Tibial nerve (tissue), 4 donors: ENCODE data around the gene ZNHIT1. TPM values are rescaled to one million over a fixed set of nuclear protein-coding genes. Genes with fewer than 3 reads are reported as not detected.

Experiments
- DNase-seq, 2 donors: peaks; one replicate each; pipeline ENCODE4 v3.0.0-alpha.2; 2019; ENCODE audit warnings: low spot score in 2 of 2
- H3K27ac ChIP-seq, 4 donors: fragments of 200-600 bp; sonication (generic) in 3 of 4; one replicate each; pipeline ENCODE4 v1.5.1; 2017 to 2019; ENCODE audit warnings: mild to moderate bottlenecking in 1 of 4
- H3K27me3 ChIP-seq, 2 donors: fragments of 200-600 bp; sonication (generic) in 1 of 2; one replicate each; pipeline versions ENCODE4 v1.5.1 to v1.6.0; 2017 to 2019
- H3K36me3 ChIP-seq, 3 donors: fragments of 200-600 bp; sonication (generic); one replicate each; pipeline ENCODE4 v1.5.1; 2018 to 2019
- H3K4me1 ChIP-seq, 4 donors: fragments of 200-600 bp; sonication (generic) in 3 of 4; one replicate each; pipeline ENCODE4 v1.5.1; 2017 to 2019
- H3K4me3 ChIP-seq, 4 donors: fragments of 200-600 bp; sonication (generic) in 3 of 4; one replicate each; pipeline ENCODE4 v1.5.1; 2017 to 2019; ENCODE audit warnings: mild to moderate bottlenecking in 1 of 4, moderate library complexity in 1 of 4
- H3K9me3 ChIP-seq, 4 donors: fragments of 200-600 bp; sonication (generic) in 3 of 4; one replicate each; pipeline ENCODE4 v1.5.1; 2017 to 2019
- CTCF ChIP-seq, 5 experiments: fragments of 200-600 bp in 3 of 5; fragments of 450-650 bp in 2 of 5; sonication (generic) in 3 of 5; IDR thresholded peaks; one replicate each; pipeline ENCODE4 v1.5.1; 2016 to 2019; ENCODE audit warnings: antibody characterized with exemption in 5 of 5, mild to moderate bottlenecking in 3 of 5, moderate library complexity in 2 of 5
- EP300 ChIP-seq, 2 donors: sonication (generic); formaldehyde crosslinking; IDR thresholded peaks; one replicate each; pipeline ENCODE4 v1.6.1; 2017; ENCODE audit warnings: antibody characterized with exemption in 2 of 2, mild to moderate bottlenecking in 1 of 2
- POLR2A ChIP-seq, 2 donors: fragments of 450-650 bp; IDR thresholded peaks; one replicate each; pipeline ENCODE4 v1.6.1; 2017; ENCODE audit warnings: antibody characterized with exemption in 2 of 2, mild to moderate bottlenecking in 2 of 2, moderate library complexity in 2 of 2
- WGBS, 2 donors: methylation state at CpG; one replicate each; pipeline ENCODE4 v1.1.5; 2018; 5-methylcytosine and 5-hydroxymethylcytosine counted together
- total RNA-seq, 4 donors: library from RNA; depleted of rRNA; stranded (reverse); fragments of >200 nt; gene quantifications; one replicate each; pipeline ENCODE4 v1.1.0, GENCODE V29; 2016

ZNHIT1 gene
- total RNA-seq, 4 donors from 2014 or later: 90.5 to 113 (median 99.3) TPM

DNA sequence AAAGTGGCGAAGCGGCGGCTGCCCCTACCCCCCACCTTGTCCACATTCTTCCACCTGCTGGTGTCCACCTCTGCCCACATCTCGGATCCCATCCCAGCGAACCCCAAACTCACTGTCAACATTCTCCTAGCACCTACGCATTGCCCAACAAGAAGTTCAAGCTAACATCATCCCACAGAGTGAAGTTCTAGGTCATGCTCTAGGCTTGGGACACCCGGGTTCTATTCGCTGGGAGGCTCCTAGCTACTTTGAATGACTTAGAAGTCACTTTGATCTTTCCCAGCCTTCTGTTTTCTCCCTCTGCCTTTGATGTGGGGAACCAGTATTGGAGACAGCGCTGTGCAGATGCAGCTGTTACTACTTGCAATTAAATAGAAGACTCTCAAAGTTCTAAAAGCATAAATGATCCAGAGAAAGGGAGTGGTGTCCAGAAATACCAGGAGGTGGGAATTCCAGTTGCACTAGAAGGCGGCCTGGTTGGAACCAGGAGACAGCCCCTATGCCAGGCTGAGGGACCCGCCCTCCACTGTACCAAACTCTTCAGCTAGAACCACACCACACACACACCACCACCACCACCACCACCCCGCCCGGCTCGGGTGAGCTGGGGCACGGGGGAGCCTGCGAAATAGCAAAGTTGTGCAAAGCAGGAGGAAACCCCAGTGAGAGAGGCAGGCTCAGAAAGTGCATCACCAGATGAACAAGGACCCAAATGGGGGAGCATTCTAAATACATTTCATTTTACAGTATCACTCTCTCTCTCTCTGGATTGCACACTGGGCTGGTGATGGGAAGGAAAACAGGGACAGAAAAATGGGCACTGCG lies 47.1 kb upstream of the ZNHIT1 start:
- Histone ChIP-seq H3K27me3 (peaks cover 8 to 100% of the 10 kb centered on the region in 2 donors), H3K36me3 (no peaks in the 10 kb centered on the region), H3K9me3 (no peaks in the 10 kb centered on the region), H3K4me1 (peaks cover 0 to 62% (median 29%) of the 10 kb centered on the region in 4 donors), H3K4me3 (no peak overlapping the region), H3K27ac (no peak overlapping the region)
- 3% methylated on average over 17 of the region's 17 CpGs for WGBS, 2 donors
- TF ChIP-seq POLR2A (IDR thresholded peaks at IDR 0.05) (no peak), EP300 (IDR thresholded peaks at IDR 0.05) (no peak), CTCF (IDR thresholded peaks at IDR 0.05) (no peak)
- DNase-seq: no peak

DNA sequence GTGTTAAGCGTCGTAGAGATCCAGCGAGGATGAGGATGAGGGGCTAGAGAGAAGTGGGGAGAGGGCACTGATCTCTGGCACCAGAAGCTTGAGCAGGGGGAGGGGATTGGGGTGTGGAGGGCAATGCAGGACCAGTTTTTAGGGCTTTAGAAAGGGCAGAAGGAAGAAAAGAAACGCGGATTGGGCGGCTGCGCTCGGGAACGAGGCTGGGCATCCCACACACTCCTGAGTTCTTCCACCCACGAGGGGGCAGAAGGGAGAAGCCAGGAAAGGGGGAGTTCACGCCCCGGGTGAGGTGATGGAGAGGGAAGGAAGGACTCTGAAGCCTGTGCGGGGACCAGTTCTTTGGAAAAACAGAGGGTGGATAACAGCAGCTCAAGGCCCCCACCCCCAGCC lies 46.5 kb upstream of the ZNHIT1 start:
- peaks cover 0 to 56% (median 27%) of the 10 kb centered on the region in 4 donors for H3K4me1 ChIP-seq
- no peaks in the 10 kb centered on the region for H3K9me3 ChIP-seq
- no peak overlapping the region for H3K4me3 ChIP-seq
- WGBS, 2 donors: 1 to 3% methylated on average over 12 to 13 of the region's 13 CpGs
- peaks cover 3 to 100% of the 10 kb centered on the region in 2 donors for H3K27me3 ChIP-seq
- H3K36me3 ChIP-seq: no peaks in the 10 kb centered on the region
- TF ChIP-seq EP300 (IDR thresholded peaks at IDR 0.05): no peak
- no peak for TF ChIP-seq CTCF (IDR thresholded peaks at IDR 0.05)
- TF ChIP-seq POLR2A (IDR thresholded peaks at IDR 0.05): no peak
- no peak for DNase-seq
- H3K27ac ChIP-seq: no peak overlapping the region

DNA sequence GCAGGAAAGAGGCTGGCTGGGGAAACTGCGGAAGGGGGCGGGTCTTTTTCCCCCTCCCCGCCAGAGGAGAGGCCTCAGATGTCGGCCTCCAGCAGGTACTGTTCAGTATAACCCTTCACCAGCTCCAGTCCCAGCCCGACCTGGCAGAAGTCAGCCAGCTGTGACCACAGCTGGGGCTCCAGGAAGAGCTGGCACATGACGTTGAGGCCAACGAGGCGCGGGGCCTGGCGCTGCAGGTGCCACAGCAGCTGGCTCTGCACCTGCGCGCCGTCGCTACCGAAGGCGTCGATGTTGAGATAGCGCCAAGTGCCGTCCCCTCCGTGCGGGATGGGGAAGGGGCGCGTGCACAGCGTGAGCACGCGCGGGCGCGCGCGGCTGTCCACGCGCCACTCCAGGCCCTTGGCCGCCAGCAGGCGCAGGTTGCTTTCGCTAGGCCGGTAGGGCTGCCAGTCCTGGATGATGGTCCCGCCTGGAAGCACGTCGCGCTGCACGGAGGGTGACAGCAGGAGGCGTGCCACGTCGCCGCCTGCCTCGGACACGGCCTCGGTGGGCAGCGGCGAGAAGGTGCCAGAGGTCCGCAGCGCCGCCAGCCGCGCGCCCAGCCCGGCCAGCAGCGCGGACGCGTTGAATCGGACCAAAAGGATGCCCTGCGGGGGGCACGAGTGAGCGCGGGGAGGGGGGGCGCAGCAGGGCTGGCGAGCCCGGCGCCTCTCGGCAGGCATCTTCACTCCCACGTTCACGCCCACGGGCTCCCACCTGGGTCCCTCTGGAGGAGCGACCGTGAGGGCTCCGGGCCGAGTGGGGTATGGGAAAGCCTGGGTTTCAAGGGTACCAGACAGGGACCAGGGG lies 45.7 kb upstream of the ZNHIT1 start:
- TF ChIP-seq EP300 (IDR thresholded peaks at IDR 0.05) (no peak), POLR2A (IDR thresholded peaks at IDR 0.05) (no peak), CTCF (IDR thresholded peaks at IDR 0.05) (no peak)
- 1 to 2% methylated on average over 31 to 36 of the region's 79 CpGs for WGBS, 2 donors
- Histone ChIP-seq H3K27ac (no peak overlapping the region), H3K4me1 (peaks cover 0 to 51% (median 27%) of the 10 kb centered on the region in 4 donors), H3K4me3 (no peak overlapping the region), H3K27me3 (peaks cover 3 to 100% of the 10 kb centered on the region in 2 donors), H3K9me3 (no peaks in the 10 kb centered on the region), H3K36me3 (no peaks in the 10 kb centered on the region)
- DNase-seq: no peak

- Histone ChIP-seq H3K27ac (no peak overlapping the region), H3K27me3 (peaks cover 3 to 100% of the 10 kb centered on the region in 2 donors)
Measured at GRCh38 chr7:101172854-101173751, 44.9 kb upstream of the ZNHIT1 start.

More at GRCh38 chr7:101172854-101173751, 44.9 kb upstream of the ZNHIT1 start:
- Histone ChIP-seq H3K4me3 (peak overlapping the region in 1 of 4 donors; percentile 34), H3K9me3 (no peaks in the 10 kb centered on the region), H3K36me3 (no peaks in the 10 kb centered on the region), H3K4me1 (peaks cover 0 to 51% (median 27%) of the 10 kb centered on the region in 4 donors)
- TF ChIP-seq CTCF (IDR thresholded peaks at IDR 0.05) (no peak), EP300 (IDR thresholded peaks at IDR 0.05) (no peak), POLR2A (IDR thresholded peaks at IDR 0.05) (no peak)
- DNase-seq: no peak
- 1% methylated on average over 31 to 49 of the region's 53 CpGs for WGBS, 2 donors
